HepG2 (cell line): Measurements from ENCODE around the gene MAP2K5. TPM values are rescaled to one million over a fixed set of nuclear protein-coding genes. Genes with fewer than 3 reads are reported as not detected.

ENCODE experiments used
- ATAC-seq: fragments of 200-7000 bp; cut with Tn5 transposase; 3 replicates; pipeline ENCODE4 v1.9.1; 2020; ENCODE audit warnings: mild to moderate bottlenecking, moderate library complexity
- BruUV-seq: library from RNA; stranded (reverse); fragments of 400-500 nt; replicated peaks from 2 replicates; lab custom pipeline; 2021; lab: Mats Ljungman, UMichigan
- CTCF ChIA-PET: fragments of 300-600 bp; formaldehyde crosslinking; extraction: SDS; loops from one replicate; lab custom pipeline; 2021; ENCODE audit warnings: low total read pairs, inconsistent platforms, low intra/inter-chr PET ratio; lab: Yijun Ruan, JAX
- POLR2A ChIA-PET: fragments of 350-600 bp; sonication (Branson Sonifier 250); formaldehyde crosslinking; loops from one replicate; lab custom pipeline; 2020; ENCODE audit warnings: antibody characterized with exemption, inconsistent platforms; lab: Yijun Ruan, JAX
- DNase-seq: peaks from one replicate; pipeline ENCODE4 v3.0.0-alpha.2; 2015; ENCODE audit warnings: low spot score
- FAIRE-seq: peaks from 3 replicates; lab custom pipeline; 2011; peaks lifted over from hg19 to GRCh38; lab: Jason Lieb, UNC
- H2AFZ ChIP-seq: one replicate; pipeline ENCODE4 v1.6.1; 2011; ENCODE audit warnings: low read length, inconsistent platforms
- H3K27ac ChIP-seq: fragments of 300-600 bp; 3 replicates; pipeline ENCODE4 v1.8.0; 2011; ENCODE audit warnings: mixed run types, mild to moderate bottlenecking, mixed read lengths, low read length, inconsistent platforms; ENCODE audit not compliant: insufficient read depth; ENCODE audit errors: extremely low read length
- H3K27me3 ChIP-seq, 2 experiments: fragments of 200-600 bp in 1 of 2; 2 replicates in 1 of 2; 3 replicates in 1 of 2; pipeline versions ENCODE4 v1.6.0 to v1.8.0; 2011; ENCODE audit warnings: low read length in 2 of 2, mild to moderate bottlenecking in 2 of 2, moderate library complexity in 2 of 2, inconsistent platforms in 1 of 2; ENCODE audit not compliant: insufficient read depth in 2 of 2, control insufficient read depth in 1 of 2
- H3K36me3 ChIP-seq, 2 experiments: fragments of 200-600 bp in 1 of 2; replicated peaks in 1 of 2; 2 replicates in 1 of 2; 3 replicates in 1 of 2; pipeline versions ENCODE4 v1.5.1 to v1.8.0; 2011; ENCODE audit warnings: low read length in 2 of 2, inconsistent platforms in 1 of 2; ENCODE audit not compliant: insufficient read depth in 2 of 2, control insufficient read depth in 1 of 2
- H3K4me1 ChIP-seq: 2 replicates; pipeline ENCODE4 v1.5.1; 2012; ENCODE audit warnings: low read length, inconsistent platforms; ENCODE audit not compliant: insufficient read depth
- H3K4me2 ChIP-seq: 2 replicates; pipeline ENCODE4 v1.6.0; 2011; ENCODE audit warnings: low read depth, low read length, inconsistent platforms
- H3K4me3 ChIP-seq, 3 experiments: fragments of 200-600 bp in 1 of 3; sonication (generic), shearing (Covaris generic) in 1 of 3; replicated peaks in 1 of 3; 2 replicates each; pipeline ENCODE4 v1.5.1; 2011 to 2016; ENCODE audit warnings: low read length in 3 of 3, inconsistent platforms in 2 of 3, low read depth in 2 of 3, mild to moderate bottlenecking in 2 of 3, control low read depth in 1 of 3, mixed read lengths in 1 of 3; ENCODE audit not compliant: insufficient read depth in 1 of 3
- H3K79me2 ChIP-seq: one replicate; pipeline ENCODE4 v1.6.1; 2011; ENCODE audit warnings: low read length, inconsistent platforms; ENCODE audit not compliant: insufficient read depth
- H3K9ac ChIP-seq: 2 replicates; pipeline ENCODE4 v1.6.0; 2011; ENCODE audit warnings: mild to moderate bottlenecking, low read depth, low read length, inconsistent platforms; ENCODE audit not compliant: insufficient read depth
- H3K9me3 ChIP-seq: 2 replicates; pipeline ENCODE4 v1.5.1; 2012; ENCODE audit warnings: mild to moderate bottlenecking, low read length
- H4K20me1 ChIP-seq: 2 replicates; pipeline ENCODE4 v1.6.0; 2011; ENCODE audit warnings: inconsistent platforms, mild to moderate bottlenecking, low read length, moderate library complexity; ENCODE audit not compliant: insufficient read depth
- NR2F1 ChIP-seq, 2 experiments: fragments of 450-650 bp in 1 of 2; formaldehyde crosslinking in 1 of 2; IDR thresholded peaks; 2 replicates each; pipeline versions ENCODE4 v1.5.0 to v1.6.1; 2016 to 2020; ENCODE audit warnings: mild to moderate bottlenecking in 1 of 2, missing compliant biosample characterization in 1 of 2, missing genetic modification reagents in 1 of 2, moderate library complexity in 1 of 2
- PAXIP1 ChIP-seq: sonication (generic); formaldehyde crosslinking; conservative IDR thresholded peaks from 2 replicates; pipeline ENCODE4 v1.4.0; 2020; ENCODE audit warnings: mild to moderate bottlenecking, missing genetic modification reagents, moderate library complexity
- POLR2A ChIP-seq, 2 experiments: IDR thresholded peaks; 2 replicates each; pipeline ENCODE4 v1.6.1; 2011; ENCODE audit warnings: low read depth in 2 of 2, low read length in 2 of 2, mild to moderate bottlenecking in 1 of 2, moderate library complexity in 1 of 2; ENCODE audit not compliant: insufficient read depth in 1 of 2
- SALL2 ChIP-seq: sonication (generic); formaldehyde crosslinking; IDR thresholded peaks from 2 replicates; pipeline ENCODE4 v1.8.1; 2023; ENCODE audit warnings: mild to moderate bottlenecking, missing genetic modification reagents, inconsistent platforms
- TRAFD1 ChIP-seq: sonication (generic); formaldehyde crosslinking; IDR thresholded peaks from 2 replicates; pipeline ENCODE4 v1.5.1; 2020; ENCODE audit warnings: missing genetic modification reagents, mild to moderate bottlenecking, borderline replicate concordance
- YY1 ChIP-seq: IDR thresholded peaks from 2 replicates; pipeline ENCODE4 v1.6.1; 2011; ENCODE audit warnings: low read length, low read depth, moderate library complexity, mild to moderate bottlenecking; ENCODE audit not compliant: insufficient read depth, insufficient replicate concordance
- ZFP90 ChIP-seq: sonication (generic); formaldehyde crosslinking; IDR thresholded peaks from 2 replicates; pipeline ENCODE4 v1.8.0; 2022; ENCODE audit warnings: missing genetic modification reagents, mild to moderate bottlenecking, inconsistent platforms, borderline replicate concordance
- ZNF605 ChIP-seq: sonication (generic); formaldehyde crosslinking; IDR thresholded peaks from 2 replicates; pipeline ENCODE4 v1.8.0; 2022; ENCODE audit warnings: mild to moderate bottlenecking, missing genetic modification reagents
- ZNF883 ChIP-seq: sonication (generic); formaldehyde crosslinking; IDR thresholded peaks from 2 replicates; pipeline ENCODE4 v1.5.1; 2020; ENCODE audit warnings: mild to moderate bottlenecking, missing genetic modification reagents; ENCODE audit errors: not compliant biosample characterization
- WGBS: methylation state at CpG from one replicate; pipeline ENCODE4 v1.1.6; 2017; ENCODE audit warnings: low lambda C conversion rate; 5-methylcytosine and 5-hydroxymethylcytosine counted together
- in situ Hi-C: cut with HindIII; loops from 2 replicates; pipeline ENCODE4 v1.10.0; 2017; ENCODE audit warnings: low pct_unique_long_range_greater_than_20kb; ENCODE audit not compliant: extremely low pct_ligation_motif_present
- intact Hi-C: fragments of 100-400 bp; cut with micrococcal nuclease; formaldehyde crosslinking; loops from one replicate; pipeline ENCODE4 v1.10.0; 2022; ENCODE audit not compliant: unreplicated experiment
- polyA plus RNA-seq, 8 experiments: library from polyadenylated mRNA; depleted of rRNA in 3 of 8; stranded (reverse) in 7 of 8; unstranded in 1 of 8; fragments of >200 nt; fragmentation: Illumina TruSeq in 4 of 8; extraction: Trizol in 4 of 8; gene quantifications; 2 replicates each; pipeline versions ENCODE4 v1.2.1 to v1.2.3, GENCODE V29; 2011 to 2016; ENCODE audit warnings: low read depth in 4 of 8, missing spikeins in 1 of 8, mixed read lengths in 1 of 8; ENCODE audit not compliant: insufficient read depth in 1 of 8
- total RNA-seq, 5 experiments: library from RNA; depleted of rRNA; stranded (reverse); fragments of >200 nt; fragmentation: Illumina TruSeq; extraction: Trizol; gene quantifications; 2 replicates each; pipeline ENCODE4 v1.2.3, GENCODE V29; 2016; ENCODE audit warnings: low read depth in 1 of 5
- TF ChIP-seq, protein P1 (sequence below), 2 experiments: sonication (generic) in 1 of 2; formaldehyde crosslinking in 1 of 2; IDR thresholded peaks; 2 replicates each; pipeline versions ENCODE4 v1.4.0 to v1.6.1; 2018 to 2020; ENCODE audit warnings: missing genetic modification reagents in 2 of 2, borderline replicate concordance in 1 of 2, low read depth in 1 of 2, mild to moderate bottlenecking in 1 of 2, missing biosample characterization in 1 of 2
- TF ChIP-seq, protein P2 (sequence below): sonication (generic); formaldehyde crosslinking; IDR thresholded peaks from 2 replicates; pipeline ENCODE4 v1.8.0; 2022; ENCODE audit warnings: mild to moderate bottlenecking, missing genetic modification reagents, moderate library complexity
- TF ChIP-seq, protein P3 (sequence below): sonication (generic); formaldehyde crosslinking; conservative IDR thresholded peaks from 2 replicates; pipeline ENCODE4 v1.4.0; 2020; ENCODE audit warnings: missing genetic modification reagents

The MAP2K5 gene
- total and polyA plus RNA-seq, 2 of the 13 experiments (the other 11 are each of a cell fraction or from before 2014, with no cell fraction given), result 4.0 to 4.3 TPM

DNA sequence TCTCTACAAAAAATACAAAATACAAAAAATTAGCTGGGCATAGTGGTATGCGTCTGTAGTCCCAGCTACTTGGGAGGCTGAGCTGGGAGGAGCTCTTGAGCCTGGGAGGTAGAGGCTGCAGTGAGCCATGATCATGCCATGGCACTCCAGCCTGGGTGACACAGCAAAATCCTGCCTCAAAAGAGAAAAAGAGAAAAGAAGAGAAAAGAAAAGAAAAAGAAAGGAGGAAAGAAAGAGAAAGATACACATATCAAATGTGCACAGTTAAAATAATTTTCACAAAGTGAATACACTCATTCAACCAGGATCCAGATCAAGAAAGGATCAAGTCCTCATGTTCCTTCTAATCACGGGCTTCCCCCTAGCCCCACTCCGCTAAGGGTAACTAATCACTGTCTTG, 27.4 kb upstream of the MAP2K5 start (continued):
- TF ChIP-seq, protein P1, sequence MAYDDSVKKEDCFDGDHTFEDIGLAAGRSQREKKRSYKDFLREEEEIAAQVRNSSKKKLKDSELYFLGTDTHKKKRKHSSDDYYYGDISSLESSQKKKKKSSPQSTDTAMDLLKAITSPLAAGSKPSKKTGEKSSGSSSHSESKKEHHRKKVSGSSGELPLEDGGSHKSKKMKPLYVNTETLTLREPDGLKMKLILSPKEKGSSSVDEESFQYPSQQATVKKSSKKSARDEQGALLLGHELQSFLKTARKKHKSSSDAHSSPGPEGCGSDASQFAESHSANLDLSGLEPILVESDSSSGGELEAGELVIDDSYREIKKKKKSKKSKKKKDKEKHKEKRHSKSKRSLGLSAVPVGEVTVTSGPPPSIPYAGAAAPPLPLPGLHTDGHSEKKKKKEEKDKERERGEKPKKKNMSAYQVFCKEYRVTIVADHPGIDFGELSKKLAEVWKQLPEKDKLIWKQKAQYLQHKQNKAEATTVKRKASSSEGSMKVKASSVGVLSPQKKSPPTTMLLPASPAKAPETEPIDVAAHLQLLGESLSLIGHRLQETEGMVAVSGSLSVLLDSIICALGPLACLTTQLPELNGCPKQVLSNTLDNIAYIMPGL (CRISPR knock-in tag; IDR thresholded peaks at IDR 0.05; ENCODE audit: borderline replicate concordance in 1 of 2, low read depth in 1 of 2), result no peak
- no peak for TF ChIP-seq ZNF883 (CRISPR knock-in tag)

DNA sequence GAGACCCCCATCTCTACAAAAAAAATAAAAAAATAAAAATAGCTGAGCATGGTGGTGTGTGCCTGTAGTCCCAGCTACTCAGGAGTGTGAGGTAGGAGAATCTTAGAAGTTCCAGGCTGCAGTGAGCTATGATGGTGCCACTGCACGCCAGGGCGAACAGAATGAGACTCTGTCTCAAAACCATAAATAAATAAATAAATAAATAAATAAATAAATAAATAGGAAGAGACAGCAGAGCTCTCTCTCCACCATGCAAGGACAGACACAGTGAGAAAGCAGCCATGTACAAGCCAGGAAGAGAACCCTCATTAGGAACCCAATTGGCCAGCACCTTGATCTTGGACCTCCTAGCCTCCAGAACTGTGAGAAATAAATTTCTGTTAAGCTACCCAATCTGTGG, 26.9 kb upstream of the MAP2K5 start:
- no peak for ATAC-seq

More for the DNA sequence above, 26.9 kb upstream of the MAP2K5 start:
- intact Hi-C loops, result no loop called here
- TF ChIP-seq ZFP90 (CRISPR knock-in tag) (no peak), ZNF605 (CRISPR knock-in tag) (no peak), PAXIP1 (no peak), NR2F1 (CRISPR knock-in tag; IDR thresholded peaks at IDR 0.05) (no peak), YY1 (no peak), TRAFD1 (CRISPR knock-in tag) (no peak), SALL2 (CRISPR knock-in tag) (no peak), POLR2A (IDR thresholded peaks at IDR 0.05; ENCODE audit: insufficient read depth in 1 of 2, low read depth in 2 of 2, low read length in 2 of 2) (no peak)
- TF ChIP-seq, protein P2, sequence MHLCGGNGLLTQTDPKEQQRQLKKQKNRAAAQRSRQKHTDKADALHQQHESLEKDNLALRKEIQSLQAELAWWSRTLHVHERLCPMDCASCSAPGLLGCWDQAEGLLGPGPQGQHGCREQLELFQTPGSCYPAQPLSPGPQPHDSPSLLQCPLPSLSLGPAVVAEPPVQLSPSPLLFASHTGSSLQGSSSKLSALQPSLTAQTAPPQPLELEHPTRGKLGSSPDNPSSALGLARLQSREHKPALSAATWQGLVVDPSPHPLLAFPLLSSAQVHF (CRISPR knock-in tag), result no peak
- TF ChIP-seq, protein P3, sequence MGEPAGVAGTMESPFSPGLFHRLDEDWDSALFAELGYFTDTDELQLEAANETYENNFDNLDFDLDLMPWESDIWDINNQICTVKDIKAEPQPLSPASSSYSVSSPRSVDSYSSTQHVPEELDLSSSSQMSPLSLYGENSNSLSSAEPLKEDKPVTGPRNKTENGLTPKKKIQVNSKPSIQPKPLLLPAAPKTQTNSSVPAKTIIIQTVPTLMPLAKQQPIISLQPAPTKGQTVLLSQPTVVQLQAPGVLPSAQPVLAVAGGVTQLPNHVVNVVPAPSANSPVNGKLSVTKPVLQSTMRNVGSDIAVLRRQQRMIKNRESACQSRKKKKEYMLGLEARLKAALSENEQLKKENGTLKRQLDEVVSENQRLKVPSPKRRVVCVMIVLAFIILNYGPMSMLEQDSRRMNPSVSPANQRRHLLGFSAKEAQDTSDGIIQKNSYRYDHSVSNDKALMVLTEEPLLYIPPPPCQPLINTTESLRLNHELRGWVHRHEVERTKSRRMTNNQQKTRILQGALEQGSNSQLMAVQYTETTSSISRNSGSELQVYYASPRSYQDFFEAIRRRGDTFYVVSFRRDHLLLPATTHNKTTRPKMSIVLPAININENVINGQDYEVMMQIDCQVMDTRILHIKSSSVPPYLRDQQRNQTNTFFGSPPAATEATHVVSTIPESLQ (CRISPR knock-in tag), result no peak
- TF ChIP-seq, all 625 proteins: peak for 0
- Histone ChIP-seq H4K20me1 (no peaks in the 10 kb centered on the region), H3K36me3 (peaks cover 2 to 24% of the 10 kb centered on the region in 2 experiments; a peak in 2 of 5 replicates), H2AFZ (no peak overlapping the region), H3K27ac (no peak overlapping the region), H3K4me1 (peaks cover 8% of the 10 kb centered on the region; the same call in 1 of the 2 replicates), H3K79me2 (no peaks in the 10 kb centered on the region), H3K9ac (no peak overlapping the region), H3K9me3 (no peaks in the 10 kb centered on the region), H3K27me3 (no peaks in the 10 kb centered on the region), H3K4me3 (no peak overlapping the region), H3K4me2 (no peak overlapping the region)
- ChIA-PET POLR2A (no interaction called here), CTCF (no interaction called here)
- DNase-seq (no peak), FAIRE-seq (no peak)
- in situ Hi-C loops, result no loop called here
- 95% methylated on average over 2 of the region's 2 CpGs for WGBS
- BruUV-seq, result no TSS peak
